Measurements from ENCODE around the gene SLC44A2. TPM values are rescaled to one million over a fixed set of nuclear protein-coding genes. Genes with fewer than 3 reads are reported as not detected.

Gene SLC44A2
- total RNA-seq, 1 donor from 2014 or later = 129 TPM

GRCh38 chr19:10691883-10692282 lies 66.5 kb downstream of the SLC44A2 start:
- Mint-ChIP-seq H3K4me1 (ENCODE audit: low read depth, unreplicated experiment) (peaks cover 8% of the 10 kb centered on the region), H3K27ac (ENCODE audit: unreplicated experiment) (no peak overlapping the region), H3K4me3 (ENCODE audit: unreplicated experiment) (no peak overlapping the region), H3K9me3 (ENCODE audit: unreplicated experiment) (peaks cover 25% of the 10 kb centered on the region), H3K27me3 (ENCODE audit: unreplicated experiment) (peaks cover 16% of the 10 kb centered on the region), H3K36me3 (ENCODE audit: unreplicated experiment) (peaks cover 4% of the 10 kb centered on the region)
- DNase-seq = no peak
- TF ChIP-seq, protein P1, sequence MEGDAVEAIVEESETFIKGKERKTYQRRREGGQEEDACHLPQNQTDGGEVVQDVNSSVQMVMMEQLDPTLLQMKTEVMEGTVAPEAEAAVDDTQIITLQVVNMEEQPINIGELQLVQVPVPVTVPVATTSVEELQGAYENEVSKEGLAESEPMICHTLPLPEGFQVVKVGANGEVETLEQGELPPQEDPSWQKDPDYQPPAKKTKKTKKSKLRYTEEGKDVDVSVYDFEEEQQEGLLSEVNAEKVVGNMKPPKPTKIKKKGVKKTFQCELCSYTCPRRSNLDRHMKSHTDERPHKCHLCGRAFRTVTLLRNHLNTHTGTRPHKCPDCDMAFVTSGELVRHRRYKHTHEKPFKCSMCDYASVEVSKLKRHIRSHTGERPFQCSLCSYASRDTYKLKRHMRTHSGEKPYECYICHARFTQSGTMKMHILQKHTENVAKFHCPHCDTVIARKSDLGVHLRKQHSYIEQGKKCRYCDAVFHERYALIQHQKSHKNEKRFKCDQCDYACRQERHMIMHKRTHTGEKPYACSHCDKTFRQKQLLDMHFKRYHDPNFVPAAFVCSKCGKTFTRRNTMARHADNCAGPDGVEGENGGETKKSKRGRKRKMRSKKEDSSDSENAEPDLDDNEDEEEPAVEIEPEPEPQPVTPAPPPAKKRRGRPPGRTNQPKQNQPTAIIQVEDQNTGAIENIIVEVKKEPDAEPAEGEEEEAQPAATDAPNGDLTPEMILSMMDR (IDR thresholded peaks at IDR 0.05; ENCODE audit: partially characterized antibody, unreplicated experiment) = no peak

DNA sequence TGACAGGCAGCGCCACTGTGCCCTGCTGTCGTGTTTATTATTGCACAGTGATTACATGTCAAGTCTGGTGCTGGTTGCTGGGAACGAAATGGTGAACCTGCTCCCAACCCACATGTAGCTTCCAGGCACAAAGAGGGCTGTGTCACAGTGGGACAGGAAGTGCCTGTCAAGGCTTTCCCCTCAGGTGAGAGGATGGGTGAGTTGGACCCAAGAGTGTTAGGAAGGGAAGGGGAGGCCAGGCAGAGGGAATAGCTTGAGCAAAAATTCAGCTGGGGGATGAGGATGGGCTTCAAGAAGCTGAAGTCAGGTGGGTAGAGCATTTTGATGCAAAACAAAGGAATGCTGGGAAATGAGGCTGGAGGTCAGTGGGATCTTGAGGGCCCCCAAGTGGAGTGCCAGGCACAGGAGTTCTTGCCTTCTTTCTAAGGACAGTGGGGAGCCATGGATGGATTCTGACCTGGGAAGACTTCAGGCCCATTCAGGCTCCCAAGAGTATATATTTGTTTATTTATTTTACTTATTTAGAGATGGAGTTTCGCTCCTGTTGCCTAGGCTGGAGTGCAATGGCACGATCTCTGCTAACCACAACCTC lies 67.4 kb downstream of the SLC44A2 start:
- DNase-seq = no peak
- Mint-ChIP-seq H3K36me3 (ENCODE audit: unreplicated experiment) (peaks cover 4% of the 10 kb centered on the region), H3K27me3 (ENCODE audit: unreplicated experiment) (peaks cover 16% of the 10 kb centered on the region), H3K4me3 (ENCODE audit: unreplicated experiment) (no peak overlapping the region), H3K9me3 (ENCODE audit: unreplicated experiment) (peaks cover 21% of the 10 kb centered on the region), H3K4me1 (ENCODE audit: low read depth, unreplicated experiment) (peaks cover 8% of the 10 kb centered on the region), H3K27ac (ENCODE audit: unreplicated experiment) (no peak overlapping the region)
- TF ChIP-seq, protein P1 (IDR thresholded peaks at IDR 0.05; ENCODE audit: partially characterized antibody, unreplicated experiment) = no peak

Other genes with a start within 250 kb of the SLC44A2 start
- 90.4 TPM for gene TYK2, start 245.0 kb upstream of the SLC44A2 start, total RNA-seq (ENCODE audit: unreplicated experiment)
- 128 TPM for gene CDC37, start 222.0 kb upstream of the SLC44A2 start, total RNA-seq (ENCODE audit: unreplicated experiment)
- 5.7 TPM for gene PDE4A, start 205.0 kb upstream of the SLC44A2 start, total RNA-seq (ENCODE audit: unreplicated experiment)
- 44.1 TPM for gene KEAP1, start 122.2 kb upstream of the SLC44A2 start, total RNA-seq (ENCODE audit: unreplicated experiment)
- gene S1PR5, start 108.1 kb upstream of the SLC44A2 start, total RNA-seq (ENCODE audit: unreplicated experiment) = not detected
- 56.1 TPM for gene ATG4D, start 81.6 kb upstream of the SLC44A2 start, total RNA-seq (ENCODE audit: unreplicated experiment)
- 24.1 TPM for gene KRI1, start 59.5 kb upstream of the SLC44A2 start, total RNA-seq (ENCODE audit: unreplicated experiment)
- gene CDKN2D, start 56.6 kb upstream of the SLC44A2 start, total RNA-seq (ENCODE audit: unreplicated experiment) = 68.3 TPM
- gene AP1M2, start 38.2 kb upstream of the SLC44A2 start, total RNA-seq (ENCODE audit: unreplicated experiment) = 1.2 TPM
- gene ILF3, start 28.8 kb downstream of the SLC44A2 start, total RNA-seq (ENCODE audit: unreplicated experiment) = 536 TPM
- gene QTRT1, start 75.9 kb downstream of the SLC44A2 start, total RNA-seq (ENCODE audit: unreplicated experiment) = 35.1 TPM
- gene DNM2, start 92.5 kb downstream of the SLC44A2 start, total RNA-seq (ENCODE audit: unreplicated experiment) = 227 TPM
- gene TMED1, start 210.7 kb downstream of the SLC44A2 start, total RNA-seq (ENCODE audit: unreplicated experiment) = 10.4 TPM
- 0.44 TPM for gene C19orf38, start 222.9 kb downstream of the SLC44A2 start, total RNA-seq (ENCODE audit: unreplicated experiment)
- 133 TPM for gene CARM1, start 246.0 kb downstream of the SLC44A2 start, total RNA-seq (ENCODE audit: unreplicated experiment)